A172 (cell line): ENCODE results near the gene SPTB. TPM values are rescaled to one million over a fixed set of nuclear protein-coding genes. Genes with fewer than 3 reads are reported as not detected.

Experiments
- DNase-seq: peaks from one replicate; pipeline ENCODE4 v3.0.0-alpha.2; 2015; ENCODE audit warnings: low spot score
- total RNA-seq: library from RNA; depleted of rRNA; stranded (reverse); fragments of >200 nt; shearing (Covaris generic); gene quantifications from 2 replicates; pipeline ENCODE4 v1.2.3, GENCODE V29; 2014

SPTB gene
- total RNA-seq, 1 experiment from 2014 or later, result 1.9 TPM

- DNase-seq, result no peak
Measured at GRCh38 chr14:64821651-64822050, 58.1 kb downstream of the SPTB start.

DNA sequence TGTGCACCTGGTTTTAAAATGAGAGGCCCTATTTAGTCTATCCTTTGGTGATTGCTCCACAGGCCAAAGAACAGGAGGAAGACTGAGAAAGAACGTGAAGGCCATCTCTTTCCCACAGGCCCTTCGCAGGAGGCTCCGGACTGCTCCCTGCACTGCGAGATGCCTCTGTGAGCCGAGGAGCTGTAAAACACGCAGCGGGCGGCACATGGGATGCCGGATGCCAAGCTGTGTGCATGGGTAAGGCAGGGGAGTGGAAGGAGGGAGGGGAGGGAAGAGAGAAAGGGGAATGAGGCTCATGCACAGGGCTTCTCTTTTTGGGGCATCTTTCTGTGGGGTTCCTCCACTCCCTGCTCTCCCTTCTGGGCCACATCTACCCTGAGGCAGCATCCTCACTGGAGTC is 61.6 kb downstream of the SPTB start:
- no peak for DNase-seq

- DNase-seq, result peak; percentile 23
Measured at GRCh38 chr14:64817631-64818030, 62.1 kb downstream of the SPTB start.

DNA sequence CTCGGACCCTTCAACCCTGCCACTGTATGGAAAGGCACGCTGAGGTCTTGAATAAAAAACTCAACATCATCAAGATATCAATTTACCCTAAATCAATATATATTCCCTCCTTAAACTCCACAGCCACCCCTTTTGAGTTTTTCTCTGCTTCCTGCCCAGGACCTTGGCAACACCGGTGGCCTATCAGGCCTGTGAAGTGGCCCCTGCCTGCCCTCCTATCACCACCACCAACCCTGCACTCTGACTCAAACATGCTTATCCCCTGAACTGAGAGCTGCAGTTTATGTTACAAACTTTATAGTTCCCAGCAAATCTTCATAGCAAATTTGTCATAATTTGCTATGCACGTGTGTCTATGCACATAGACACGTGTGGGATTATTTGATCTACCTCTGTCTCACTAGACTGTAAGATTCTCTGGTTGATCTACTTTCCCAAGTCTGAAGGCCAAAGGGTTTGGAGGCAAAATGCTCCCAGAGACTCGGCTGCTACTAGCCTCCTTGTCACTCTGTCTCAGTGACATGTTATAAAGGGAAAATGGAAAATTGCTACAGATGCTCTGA is 63.4 kb downstream of the SPTB start:
- DNase-seq, result no peak

DNA sequence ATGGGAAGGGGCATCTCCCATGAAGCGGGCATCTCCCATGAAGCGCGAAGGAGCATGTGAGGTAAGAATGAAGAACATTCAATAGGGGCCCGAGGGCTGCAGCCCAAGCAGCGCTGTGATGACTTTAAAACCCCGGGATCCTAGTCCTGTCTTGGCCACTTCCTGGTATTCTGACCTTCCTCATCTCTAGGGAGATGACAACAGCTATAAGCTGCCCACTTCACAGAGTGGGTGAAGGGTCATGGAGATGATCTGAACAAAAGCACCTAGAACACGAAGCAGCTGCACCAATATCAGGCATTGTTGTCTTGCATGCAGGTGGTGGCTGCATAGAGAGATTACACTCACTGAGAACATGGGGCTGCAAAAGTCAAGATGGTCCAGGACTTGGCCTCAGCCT is 64.5 kb downstream of the SPTB start:
- DNase-seq, result no peak

- DNase-seq, result no peak
Measured at GRCh38 chr14:64812412-64812811, 67.3 kb downstream of the SPTB start.

GRCh38 chr14:64811676-64812075 is 68.0 kb downstream of the SPTB start:
- DNase-seq, result no peak

DNA sequence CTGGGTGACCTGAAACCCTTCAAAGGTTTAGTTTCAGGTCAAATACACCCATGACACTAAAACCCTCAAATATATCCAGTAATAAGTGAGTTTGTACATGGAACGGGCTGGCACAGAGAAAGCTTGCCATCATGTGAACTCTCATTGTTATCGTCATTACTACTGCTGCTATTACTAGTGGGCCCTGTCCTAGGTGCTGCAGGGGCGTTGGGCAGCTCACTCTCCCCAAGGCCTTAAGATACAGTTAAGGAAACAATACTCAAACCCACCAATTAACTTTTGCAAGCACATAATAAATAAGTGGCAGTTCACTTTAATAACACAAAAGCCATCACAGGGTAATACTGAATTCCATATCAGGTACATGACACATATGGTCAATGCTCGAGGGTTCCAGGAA is 71.3 kb downstream of the SPTB start:
- no peak for DNase-seq

- peak; percentile 17 for DNase-seq
Measured at GRCh38 chr14:64807551-64807950, 72.2 kb downstream of the SPTB start.

GRCh38 chr14:64806862-64807495 is 72.7 kb downstream of the SPTB start:
- no peak for DNase-seq

DNA sequence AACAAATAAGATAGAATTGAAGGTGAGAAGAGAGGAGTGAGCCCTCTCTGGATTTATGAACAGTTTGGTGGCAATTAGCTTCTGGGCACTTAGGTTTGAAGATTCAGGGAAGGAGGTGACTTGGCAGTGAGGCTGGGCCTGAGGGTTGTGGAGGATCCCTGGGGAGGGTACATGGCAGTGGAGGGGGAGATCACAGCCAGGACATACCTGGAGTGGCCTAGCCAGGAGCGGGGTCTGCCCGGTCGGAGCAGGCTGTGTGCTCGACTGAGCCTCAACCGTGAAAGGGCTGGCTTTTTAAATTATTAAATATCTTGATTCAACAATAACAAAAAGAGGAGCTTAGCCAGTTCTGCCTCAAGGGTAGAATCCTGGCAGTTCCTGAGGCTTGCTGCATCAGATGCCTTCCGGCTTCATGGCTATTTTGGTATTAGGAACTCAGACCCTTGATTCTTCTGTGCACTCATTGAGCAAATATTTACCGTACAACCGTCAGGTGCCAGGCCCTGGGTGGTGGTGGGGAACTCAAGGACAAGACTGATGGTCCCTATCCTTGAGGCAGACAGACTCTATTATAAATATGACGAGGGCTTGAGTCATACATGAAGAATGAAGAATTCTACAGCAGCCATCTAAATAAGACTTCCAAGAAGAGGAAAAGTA is 73.4 kb downstream of the SPTB start:
- peak; percentile 88 for DNase-seq

GRCh38 chr14:64805646-64806045 is 74.1 kb downstream of the SPTB start:
- DNase-seq, result peak; percentile 64

- no peak for DNase-seq
Measured at GRCh38 chr14:64804754-64805260, 74.9 kb downstream of the SPTB start.

GRCh38 chr14:64801800-64802199 is 77.9 kb downstream of the SPTB start:
- DNase-seq, result no peak

DNA sequence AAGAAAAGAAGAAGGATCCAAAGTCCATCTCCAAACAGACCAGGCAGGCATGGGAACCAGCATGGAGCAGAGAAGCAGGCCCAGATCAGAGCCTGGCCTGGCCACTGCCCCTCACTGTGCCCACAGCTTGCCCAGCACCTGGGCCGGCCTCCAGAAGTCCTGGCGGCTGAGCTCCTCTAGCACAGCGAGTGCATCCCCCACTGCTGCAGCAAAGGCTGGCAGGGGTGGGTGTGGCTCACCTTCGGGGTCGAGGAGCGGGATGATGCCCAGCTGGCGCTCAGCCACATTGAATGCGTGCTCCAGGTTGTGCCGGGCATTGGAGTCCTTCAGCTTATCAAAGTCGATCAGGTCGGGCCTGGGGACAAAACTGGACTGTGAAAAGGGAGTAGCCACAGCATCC is 78.7 kb downstream of the SPTB start:
- DNase-seq, result no peak

- DNase-seq, result peak; percentile 30
Measured at GRCh38 chr14:64800000-64800399, 79.7 kb downstream of the SPTB start.

GRCh38 chr14:64799555-64799954 is 80.2 kb downstream of the SPTB start:
- DNase-seq, result no peak

GRCh38 chr14:64796369-64796768 is 83.3 kb downstream of the SPTB start:
- no peak for DNase-seq

DNA sequence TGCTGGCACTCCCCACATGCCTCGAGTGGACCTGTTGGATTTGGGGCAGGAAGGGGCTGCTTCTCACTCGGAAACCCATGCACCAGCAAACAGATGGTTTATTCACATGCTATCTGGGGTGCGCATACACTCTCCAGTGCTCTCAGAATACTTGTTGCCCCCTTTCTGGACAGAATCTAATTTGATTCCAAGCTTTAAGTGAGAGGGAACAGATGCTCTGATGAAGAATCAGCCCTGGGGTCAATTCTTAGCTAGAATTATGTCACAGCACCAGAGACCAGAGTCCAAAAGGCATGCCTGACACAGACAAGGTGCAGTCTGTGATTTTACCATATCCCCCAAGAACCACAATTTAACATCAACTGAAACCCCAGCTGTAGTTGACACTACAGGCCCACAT is 83.8 kb downstream of the SPTB start:
- DNase-seq, result no peak

- no peak for DNase-seq
Measured at GRCh38 chr14:64795211-64795610, 84.5 kb downstream of the SPTB start.

GRCh38 chr14:64792871-64793560 is 86.7 kb downstream of the SPTB start:
- DNase-seq, result no peak

GRCh38 chr14:64792231-64792630 is 87.5 kb downstream of the SPTB start:
- no peak for DNase-seq

DNA sequence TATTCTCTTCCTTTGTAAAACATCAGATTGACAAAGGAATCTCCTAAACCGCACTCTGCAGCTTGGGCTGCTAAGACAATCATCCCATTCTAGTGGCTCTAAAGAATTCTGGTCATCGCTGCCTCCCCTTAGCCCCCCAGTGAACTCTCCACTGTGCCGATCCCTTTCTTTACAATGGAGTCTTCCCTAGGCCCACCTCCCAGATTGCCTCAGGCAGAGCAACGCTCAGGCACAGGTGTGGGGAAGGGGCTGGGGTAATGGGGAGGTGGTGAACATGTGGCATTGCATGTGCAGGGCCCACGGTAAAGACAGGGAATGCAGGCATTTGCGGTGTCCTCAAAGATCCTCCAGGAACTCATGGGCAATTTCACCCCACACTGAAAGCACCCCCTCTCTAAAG is 89.2 kb downstream of the SPTB start:
- DNase-seq, result no peak
